IPS DF 4.7 (cell line): ENCODE measurements around the gene SLC9A5.

ENCODE experiments used
- DNase-seq: peaks from one replicate; pipeline ENCODE4 v3.0.0-alpha.2; 2013; ENCODE audit warnings: low spot score; ENCODE audit errors: extremely low read depth

Gene SLC9A5

GRCh38 chr16:67280090-67281015 is 31.6 kb downstream of the SLC9A5 start:
- no peak for DNase-seq

GRCh38 chr16:67281536-67282446 is 33.0 kb downstream of the SLC9A5 start:
- no peak for DNase-seq

GRCh38 chr16:67282447-67282805 is 33.6 kb downstream of the SLC9A5 start:
- DNase-seq = no peak

GRCh38 chr16:67283039-67283825 is 34.5 kb downstream of the SLC9A5 start:
- no peak for DNase-seq

- no peak for DNase-seq
Observed at GRCh38 chr16:67283826-67284555, 35.2 kb downstream of the SLC9A5 start.

GRCh38 chr16:67284699-67285646 is 36.2 kb downstream of the SLC9A5 start:
- DNase-seq = peak; percentile 38

GRCh38 chr16:67286441-67287235 is 37.9 kb downstream of the SLC9A5 start:
- no peak for DNase-seq

GRCh38 chr16:67287960-67288359 is 39.2 kb downstream of the SLC9A5 start:
- no peak for DNase-seq

- DNase-seq = no peak
Observed at GRCh38 chr16:67291461-67291860, 42.7 kb downstream of the SLC9A5 start.

GRCh38 chr16:67294171-67294757 is 45.5 kb downstream of the SLC9A5 start:
- no peak for DNase-seq

- no peak for DNase-seq
Observed at GRCh38 chr16:67294938-67295361, 46.2 kb downstream of the SLC9A5 start.

GRCh38 chr16:67296420-67296819 is 47.6 kb downstream of the SLC9A5 start:
- DNase-seq = no peak

GRCh38 chr16:67298277-67298676 is 49.5 kb downstream of the SLC9A5 start:
- DNase-seq = no peak

GRCh38 chr16:67299269-67299668 is 50.5 kb downstream of the SLC9A5 start:
- DNase-seq = no peak

GRCh38 chr16:67301080-67301782 is 52.5 kb downstream of the SLC9A5 start:
- no peak for DNase-seq

- DNase-seq = no peak
Observed at GRCh38 chr16:67302076-67302475, 53.3 kb downstream of the SLC9A5 start.

GRCh38 chr16:67302970-67303369 is 54.2 kb downstream of the SLC9A5 start:
- no peak for DNase-seq

GRCh38 chr16:67304020-67304419 is 55.2 kb downstream of the SLC9A5 start:
- DNase-seq = no peak
